GM12865 (cell line): ENCODE measurements around the gene FYCO1.

Experiments
- DNase-seq: peaks from one replicate; pipeline ENCODE4 v3.0.0; 2010; ENCODE audit warnings: low read depth
- H3K4me3 ChIP-seq: 2 replicates; pipeline ENCODE4 v1.5.1; 2011; ENCODE audit warnings: mild to moderate bottlenecking, low read depth, low read length, control low read depth
- CTCF ChIP-seq: IDR thresholded peaks from 2 replicates; pipeline ENCODE4 v1.5.1; 2011; ENCODE audit warnings: low read length, control low read depth, low read depth, inconsistent platforms; ENCODE audit not compliant: insufficient read depth; ENCODE audit errors: missing control alignments

The FYCO1 gene

GRCh38 chr3:45988804-45989203, 6.8 kb downstream of the FYCO1 start:
- no peak for TF ChIP-seq CTCF
- DNase-seq = no peak

GRCh38 chr3:45988362-45988761, 7.3 kb downstream of the FYCO1 start:
- no peak for TF ChIP-seq CTCF
- DNase-seq = no peak
- no peak overlapping the region for H3K4me3 ChIP-seq

More at GRCh38 chr3:45988804-45989203, 6.8 kb downstream of the FYCO1 start:
- H3K4me3 ChIP-seq = no peak overlapping the region

- no peak for DNase-seq
- no peak overlapping the region for H3K4me3 ChIP-seq
- no peak for TF ChIP-seq CTCF
Observed at GRCh38 chr3:45987368-45988291, 8.0 kb downstream of the FYCO1 start.

- no peak overlapping the region for H3K4me3 ChIP-seq
- no peak for TF ChIP-seq CTCF
- DNase-seq = no peak
Observed at GRCh38 chr3:45986303-45986982, 9.2 kb downstream of the FYCO1 start.

- DNase-seq = no peak
- no peak for TF ChIP-seq CTCF
- no peak overlapping the region for H3K4me3 ChIP-seq
Observed at GRCh38 chr3:45985532-45986302, 9.9 kb downstream of the FYCO1 start.

GRCh38 chr3:45984331-45985312, 11.0 kb downstream of the FYCO1 start:
- no peak for TF ChIP-seq CTCF
- no peak overlapping the region for H3K4me3 ChIP-seq
- no peak for DNase-seq
